GM18505 (cell line): ENCODE data around the gene CTXN1.
A peak's percentile ranks its signal among the peaks of the same experiment; 100 is the strongest.
"Not testable (repeated sequence)": the region's sequence is repeated elsewhere in the genome, so short reads cannot be mapped to it uniquely, and the experiment has no call there.

ENCODE experiments used
- ATAC-seq: cut with Tn5 transposase; IDR thresholded peaks from one replicate; pipeline ENCODE4 v1.9.1; 2021; ENCODE audit not compliant: unreplicated experiment
- POLR2A ChIP-seq: IDR thresholded peaks from 4 replicates; pipeline ENCODE4 v1.6.1; 2011; ENCODE audit warnings: borderline replicate concordance; ENCODE audit not compliant: insufficient read depth, insufficient read length; ENCODE audit errors: extremely low read depth

CTXN1 gene

DNA sequence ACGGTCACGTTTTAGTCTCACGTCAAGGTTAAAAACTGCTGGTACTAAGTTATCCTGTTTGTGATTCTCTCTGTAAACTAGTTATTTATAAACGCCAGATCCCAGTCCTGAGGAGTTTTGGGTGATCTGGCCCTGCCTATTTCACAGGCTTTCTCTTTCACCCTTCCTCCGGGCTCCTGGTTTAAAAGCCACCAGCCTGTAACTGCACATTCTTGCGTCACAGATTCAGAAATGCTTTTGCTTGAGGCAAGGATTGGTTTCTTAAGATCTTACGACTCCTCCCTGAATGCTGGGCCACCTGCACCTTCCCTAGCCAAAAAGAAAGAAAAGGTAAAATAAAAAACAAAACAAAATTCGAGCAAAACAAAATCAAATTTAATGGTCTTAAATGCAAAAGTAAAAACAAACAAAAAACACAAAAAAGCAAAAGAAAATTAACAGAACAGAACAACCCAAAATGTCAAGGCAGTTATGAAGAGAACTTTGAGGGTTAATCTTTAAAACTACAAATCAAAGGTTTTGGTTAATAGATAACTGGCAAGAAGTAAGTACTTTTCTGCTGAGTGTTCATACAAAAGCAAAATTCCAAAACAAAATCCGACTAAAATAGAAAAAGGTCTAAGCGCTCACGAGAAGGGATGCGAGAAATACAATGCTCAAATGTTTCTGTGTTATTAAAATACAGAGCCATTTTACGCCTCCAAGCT, 36.1 kb upstream of the CTXN1 start:
- no peak for TF ChIP-seq POLR2A
- ATAC-seq = no peak

DNA sequence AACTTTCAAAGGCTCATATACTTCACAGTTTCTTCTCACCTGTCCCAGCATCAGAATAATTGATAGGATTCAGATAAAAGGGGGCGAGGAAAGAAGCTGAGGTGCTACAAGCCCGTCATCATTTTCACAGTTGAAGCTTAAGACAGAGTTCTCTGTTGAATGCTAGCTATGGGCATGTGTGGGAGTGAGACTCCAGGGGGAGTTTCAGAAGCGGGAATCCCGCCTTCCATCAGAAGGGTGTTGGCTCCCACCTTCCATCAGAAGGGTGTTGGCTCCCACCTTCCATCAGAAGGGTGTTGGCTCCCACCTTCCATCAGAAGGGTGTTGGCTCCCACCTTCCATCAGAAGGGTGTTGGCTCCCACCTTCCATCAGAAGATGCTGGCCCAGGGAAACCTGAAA, 35.1 kb upstream of the CTXN1 start:
- ATAC-seq = not testable (repeated sequence)

DNA sequence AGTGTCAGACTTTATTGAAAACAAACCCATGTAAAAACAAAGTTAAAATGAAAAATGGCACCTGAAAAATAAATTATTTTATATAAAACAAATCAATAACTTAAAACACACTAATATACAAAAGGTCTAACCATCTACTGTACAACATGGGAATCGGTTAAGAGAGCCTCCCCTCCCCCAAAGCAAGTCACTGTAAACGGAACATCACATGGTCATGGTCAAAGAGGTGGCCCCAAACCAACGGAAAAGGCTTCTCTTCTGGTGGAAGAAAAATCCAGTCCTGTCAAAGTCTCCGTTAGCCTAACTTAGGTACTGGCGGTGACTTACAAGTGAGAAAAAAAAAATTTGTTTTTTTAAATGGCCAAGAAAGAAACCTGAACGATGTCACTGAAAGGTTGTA, 33.3 kb upstream of the CTXN1 start:
- ATAC-seq = no peak
- no peak for TF ChIP-seq POLR2A

DNA sequence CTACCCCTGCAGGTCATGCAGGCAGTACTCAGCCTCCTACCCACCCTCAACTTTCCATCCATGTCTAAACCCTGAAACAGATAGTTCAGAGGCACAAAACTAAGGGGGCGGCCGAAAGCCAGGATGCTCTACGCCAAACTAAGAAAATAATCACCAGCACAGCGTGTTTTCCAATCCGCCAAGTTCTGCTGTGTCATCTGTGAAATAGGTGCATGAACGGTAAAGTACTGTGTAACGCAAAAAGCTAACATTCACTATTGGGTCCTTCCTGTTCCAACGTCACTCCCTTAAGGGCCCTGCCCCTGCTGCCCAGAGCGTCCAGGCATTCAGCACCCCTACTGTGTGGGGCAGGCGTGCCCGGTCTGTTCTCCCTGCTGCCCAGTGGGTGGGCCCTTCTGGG, 29.8 kb upstream of the CTXN1 start:
- no peak for ATAC-seq

DNA sequence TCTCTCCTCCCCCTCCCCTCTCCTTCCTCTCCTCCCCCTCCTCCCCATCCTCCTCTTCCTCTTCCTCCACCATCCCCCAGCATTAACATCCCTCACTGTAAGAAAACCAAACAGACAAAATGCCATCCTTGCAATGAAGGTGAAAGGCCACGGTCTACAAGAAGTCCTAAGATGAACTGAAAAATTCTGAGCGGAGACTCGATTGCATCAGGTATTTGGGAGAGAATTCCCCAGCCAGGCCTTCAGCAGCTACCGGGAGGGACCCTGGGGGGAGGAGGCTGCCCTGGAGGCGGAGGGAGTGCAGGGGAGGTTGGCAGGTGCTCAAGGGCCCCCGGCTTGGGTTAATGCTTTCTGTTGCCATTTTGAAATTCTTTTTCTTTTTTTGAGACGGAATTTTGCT, 27.6 kb upstream of the CTXN1 start:
- no peak for ATAC-seq
- no peak for TF ChIP-seq POLR2A

More for the DNA sequence above, 29.8 kb upstream of the CTXN1 start:
- TF ChIP-seq POLR2A = no peak

DNA sequence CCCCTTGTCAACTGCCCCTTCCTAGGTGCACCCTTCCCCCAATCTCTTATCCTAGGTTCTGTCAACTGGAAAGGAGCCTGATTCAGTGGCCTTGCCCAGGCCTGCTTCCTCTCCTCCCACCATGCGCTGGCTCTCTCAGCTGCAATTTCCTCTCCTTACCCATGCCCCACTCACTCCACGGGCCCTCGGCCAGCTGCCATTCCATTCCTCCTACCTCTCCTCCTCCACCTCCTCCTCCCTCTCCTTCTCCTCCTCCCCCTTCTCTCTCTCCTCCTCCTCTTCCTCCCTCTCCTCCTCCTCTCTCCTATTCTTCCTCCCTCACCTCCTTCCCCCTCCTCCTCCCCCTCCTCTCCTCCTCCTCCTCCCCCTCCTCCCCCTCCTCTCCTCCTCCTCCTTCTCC, 27.1 kb upstream of the CTXN1 start:
- ATAC-seq = no peak
- TF ChIP-seq POLR2A = no peak

DNA sequence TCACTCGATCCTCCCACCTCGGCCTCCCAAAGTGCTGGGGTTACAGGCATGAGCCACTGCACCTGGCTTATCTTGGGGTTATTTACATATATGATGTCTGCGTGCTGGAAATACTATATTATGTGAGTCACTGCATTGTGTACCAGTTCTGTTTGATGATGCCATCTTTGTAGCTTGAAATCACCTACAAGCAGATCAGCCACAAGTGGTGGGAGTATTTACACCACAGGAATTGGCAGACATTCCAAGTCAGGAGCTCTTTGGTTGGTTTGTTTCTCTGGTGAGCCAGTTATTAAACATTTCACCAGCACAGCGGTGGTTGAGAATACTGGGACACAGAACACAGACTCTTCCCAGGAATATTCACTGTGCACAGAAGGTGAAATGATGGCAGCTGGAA, 22.0 kb upstream of the CTXN1 start:
- TF ChIP-seq POLR2A = no peak
- no peak for ATAC-seq

DNA sequence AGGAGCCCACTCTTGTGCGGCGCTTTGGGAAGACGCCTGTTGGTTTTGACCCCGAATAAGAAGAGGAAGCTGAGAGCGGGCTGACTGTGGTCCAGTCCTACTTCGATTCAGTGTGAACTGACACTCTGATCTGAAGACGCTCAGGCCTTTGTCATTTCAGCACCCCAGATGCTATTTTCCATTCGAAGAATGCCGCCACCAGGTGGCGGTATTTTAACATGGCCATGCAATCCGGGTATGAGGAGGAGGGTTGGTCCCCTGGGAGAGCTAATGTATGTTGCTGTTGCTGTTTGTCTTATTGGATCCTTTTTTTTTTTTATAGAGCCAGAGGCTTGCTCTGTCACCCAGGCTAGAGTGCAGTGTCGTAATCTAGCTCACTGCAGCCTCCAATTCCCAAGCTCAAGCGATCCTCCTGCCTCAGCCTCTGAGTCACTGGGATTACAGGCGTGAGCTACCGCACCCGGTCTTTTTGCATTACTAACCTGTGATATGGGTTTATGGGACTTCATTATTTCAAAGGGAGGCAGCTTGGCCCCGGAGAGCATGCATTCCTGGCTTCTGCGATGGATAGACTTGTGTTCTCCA, 18.3 kb upstream of the CTXN1 start:
- TF ChIP-seq POLR2A = no peak
- ATAC-seq = peak; percentile 40

DNA sequence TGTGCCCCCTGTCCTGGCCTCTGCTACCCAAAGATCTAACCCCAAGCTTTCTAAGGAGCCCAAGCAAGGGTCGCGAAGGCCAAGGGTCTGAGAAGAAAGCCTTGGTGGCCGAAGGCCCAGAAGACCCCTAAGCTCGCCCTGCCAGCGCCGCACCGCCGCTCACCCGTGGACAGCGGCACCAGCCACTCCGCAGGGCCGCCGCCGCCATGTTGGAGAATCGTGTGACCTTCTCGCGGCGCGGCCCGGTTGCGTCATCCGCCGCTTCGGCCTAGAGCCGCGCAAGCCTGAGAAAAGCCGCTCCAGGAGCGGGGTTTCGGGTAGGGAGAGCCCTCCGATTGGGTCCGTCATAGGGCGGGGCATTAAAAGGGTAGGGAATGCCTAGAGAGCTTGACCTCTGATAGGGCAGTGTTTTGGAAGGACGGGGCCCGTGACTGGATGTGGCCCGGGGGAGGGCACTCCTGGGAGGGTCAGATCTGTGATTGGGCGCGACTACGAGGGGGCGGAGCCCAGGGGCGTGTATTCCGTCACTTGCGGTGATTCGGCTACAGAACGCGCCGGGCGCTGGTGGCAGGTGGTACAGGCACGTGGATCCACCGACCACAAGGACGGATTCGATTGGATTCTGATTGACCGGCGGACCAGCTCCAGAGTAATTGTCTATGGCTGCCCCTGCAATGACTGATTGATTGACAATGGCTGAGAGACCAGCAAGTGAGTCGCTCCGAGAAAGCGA, 17.7 kb upstream of the CTXN1 start, which contains the start of gene TIMM44:
Gene TIMM44 (minus strand): TSS at position 223 of the 733 bp plus-strand sequence. CDS start 15 bp downstream, at position 208.
- peak; percentile 94 for TF ChIP-seq POLR2A

DNA sequence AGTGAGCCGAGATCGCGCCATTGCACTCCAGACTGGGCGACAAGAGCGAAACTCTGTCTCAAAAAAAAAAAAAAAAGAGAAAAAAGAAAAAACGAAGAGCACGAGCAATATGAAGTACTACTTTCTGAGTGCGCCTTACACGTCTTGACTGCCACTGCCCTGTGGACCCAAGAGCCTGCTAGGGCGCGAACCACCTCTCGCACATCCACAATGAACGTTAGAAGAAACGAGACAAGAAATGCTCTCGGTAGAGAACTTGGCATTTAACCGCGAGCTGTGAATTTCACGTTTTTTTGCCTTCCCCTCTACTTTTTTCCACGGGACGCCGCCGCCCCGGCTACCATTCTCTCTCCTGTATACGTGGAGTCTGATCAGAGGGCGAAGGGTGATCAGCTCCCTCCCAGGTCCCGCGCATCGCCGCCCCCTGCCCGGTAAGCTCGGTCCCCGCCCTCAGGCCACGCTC, 17.1 kb upstream of the CTXN1 start:
- no peak for TF ChIP-seq POLR2A
- no peak for ATAC-seq

More for the DNA sequence above, 17.7 kb upstream of the CTXN1 start, which contains the start of gene TIMM44:
- ATAC-seq = peak; percentile 85

DNA sequence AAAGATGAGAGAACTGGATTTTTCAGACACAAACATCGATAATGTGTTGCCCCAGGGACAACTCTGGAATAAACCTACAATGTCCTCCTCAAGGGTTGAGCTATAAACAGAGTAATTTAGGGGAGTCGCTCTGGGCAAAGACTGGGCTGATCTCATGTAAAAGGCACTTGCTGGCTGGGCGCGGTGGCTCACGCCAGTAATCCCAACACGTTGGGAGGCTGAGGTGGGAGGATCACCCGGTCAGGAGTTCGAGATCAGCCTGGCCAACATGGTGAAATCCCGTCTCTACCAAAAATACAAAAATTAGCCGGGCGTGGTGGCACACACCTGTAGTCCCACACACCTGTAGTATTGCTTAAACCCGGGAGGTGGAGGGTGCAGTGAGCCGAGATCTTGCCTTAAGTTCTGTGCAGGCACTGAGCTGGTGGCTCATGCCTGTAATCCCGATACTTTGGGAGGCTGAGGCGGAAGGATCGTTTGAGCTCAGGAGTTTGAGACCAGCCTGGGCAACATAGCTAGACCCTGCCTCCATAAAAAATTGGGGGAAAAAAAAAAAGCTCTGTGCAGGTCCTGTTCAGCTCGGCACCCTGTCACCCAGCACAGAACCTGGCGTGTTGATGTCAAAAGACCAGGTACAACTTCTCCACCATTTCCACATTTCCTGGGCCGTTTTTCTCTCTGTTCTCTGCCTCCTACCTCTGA, 16.1 kb upstream of the CTXN1 start:
- TF ChIP-seq POLR2A = no peak
- no peak for ATAC-seq

DNA sequence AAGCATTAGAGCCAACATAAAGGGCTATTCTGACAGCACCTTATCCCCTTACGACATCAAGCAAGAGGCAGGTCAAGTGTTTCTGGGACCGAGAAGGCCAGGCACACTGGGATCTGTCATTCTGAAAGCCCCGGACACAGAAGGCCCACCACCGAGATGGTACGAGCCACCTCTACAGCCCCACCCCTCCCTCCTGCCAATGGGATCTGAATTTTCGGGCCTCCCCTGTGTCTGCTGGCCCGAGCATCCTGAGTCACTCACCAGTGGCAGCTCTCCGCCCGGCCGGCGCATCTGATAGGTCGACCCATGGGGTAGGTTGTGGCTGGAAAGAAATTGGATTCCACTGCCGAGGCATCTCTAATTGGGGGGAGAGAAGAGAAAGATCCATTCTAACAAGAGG, 14.9 kb upstream of the CTXN1 start:
- no peak for ATAC-seq
- TF ChIP-seq POLR2A = no peak

DNA sequence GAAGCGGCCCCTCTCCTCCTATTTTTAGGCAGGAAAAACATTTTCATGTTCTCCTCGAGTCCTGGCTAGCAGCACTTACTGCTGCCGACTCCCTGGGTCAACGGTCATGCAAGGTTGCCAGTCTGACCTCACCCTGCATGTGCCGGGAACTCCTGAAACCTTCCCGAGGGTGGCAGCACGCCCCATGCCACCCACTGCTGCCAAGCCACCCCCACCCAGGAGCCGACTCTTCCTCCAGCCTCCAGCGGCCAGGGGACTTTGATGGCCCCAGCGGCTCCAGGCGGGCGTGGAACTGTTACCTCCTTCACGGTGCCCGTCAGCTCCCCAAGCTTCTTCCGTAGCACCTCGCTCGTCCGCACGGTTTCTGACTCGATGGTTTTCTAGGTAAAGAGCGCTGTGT, 8.8 kb upstream of the CTXN1 start:
- ATAC-seq = no peak
- TF ChIP-seq POLR2A = no peak

DNA sequence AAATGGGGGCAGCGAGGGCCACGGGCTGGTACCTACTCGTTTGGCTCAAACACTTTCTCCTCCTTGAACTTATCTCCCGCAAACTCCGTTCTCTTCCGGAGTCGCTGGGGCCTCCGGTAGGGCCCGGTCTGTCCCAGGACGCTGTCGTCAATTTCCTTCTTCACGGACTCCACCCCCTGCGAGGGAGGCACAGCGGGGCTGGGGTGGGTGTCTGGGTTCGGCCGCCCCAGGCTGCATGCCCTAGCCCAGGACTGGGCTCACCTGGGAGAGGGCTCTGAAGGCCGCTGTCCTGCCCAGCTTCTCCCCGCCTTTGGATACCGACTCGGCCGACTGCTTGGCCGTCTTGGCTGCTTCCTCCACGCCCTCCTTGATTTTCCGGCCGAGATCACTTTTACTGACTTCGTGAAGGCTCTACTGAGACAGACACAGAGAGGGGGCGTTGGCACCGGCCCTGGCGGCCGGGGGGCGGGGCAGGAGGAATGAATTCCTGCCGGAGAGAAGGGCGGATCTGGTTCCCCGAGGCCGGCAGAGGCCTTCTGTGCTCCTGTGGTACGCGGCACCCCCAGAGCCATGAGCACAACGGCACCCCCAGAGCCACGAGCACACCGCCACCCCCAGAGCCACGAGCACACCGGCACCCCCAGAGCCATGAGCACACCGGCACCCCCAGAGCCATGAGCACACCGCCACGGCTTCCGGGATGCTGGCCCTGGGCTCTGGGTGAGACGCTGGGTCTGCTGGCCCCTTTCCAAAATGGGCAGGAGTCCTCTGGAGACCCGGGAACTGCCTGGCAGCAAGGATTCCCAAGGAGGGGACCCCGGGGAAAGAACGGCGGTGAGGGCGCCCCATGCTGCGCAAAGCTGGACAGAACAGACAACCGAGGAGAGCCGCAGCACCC, 8.1 kb upstream of the CTXN1 start:
- ATAC-seq = no peak
- no peak for TF ChIP-seq POLR2A
